NCI-H2029 (cell line): ENCODE data around the gene ROMO1.
"Not testable (repeated sequence)": the region's sequence is repeated elsewhere in the genome, so short reads cannot be mapped to it uniquely, and the experiment has no call there.

ENCODE experiments used
- DNase-seq: peaks from one replicate; lab custom pipeline; 2025; lab: John Stamatoyannopoulos, UW

The ROMO1 gene

DNA sequence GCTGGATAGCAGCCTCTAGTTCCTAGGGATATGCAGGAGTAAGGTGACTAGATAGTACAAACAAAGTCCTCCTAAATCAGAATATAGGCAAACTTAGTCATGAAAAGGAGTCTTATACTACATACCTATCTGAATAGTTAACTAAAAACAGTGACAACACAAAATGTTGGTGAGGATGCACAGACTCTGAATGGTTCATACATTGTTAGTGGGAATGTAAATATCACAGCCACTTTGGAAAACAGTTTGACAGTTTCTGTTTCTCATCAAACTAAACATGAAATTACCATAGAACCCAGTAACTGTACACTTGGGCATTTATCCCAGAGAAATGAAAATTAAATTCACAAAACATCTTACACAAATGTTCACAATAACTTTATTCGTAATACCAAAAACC is 17.2 kb upstream of the ROMO1 start:
- DNase-seq = no peak

DNA sequence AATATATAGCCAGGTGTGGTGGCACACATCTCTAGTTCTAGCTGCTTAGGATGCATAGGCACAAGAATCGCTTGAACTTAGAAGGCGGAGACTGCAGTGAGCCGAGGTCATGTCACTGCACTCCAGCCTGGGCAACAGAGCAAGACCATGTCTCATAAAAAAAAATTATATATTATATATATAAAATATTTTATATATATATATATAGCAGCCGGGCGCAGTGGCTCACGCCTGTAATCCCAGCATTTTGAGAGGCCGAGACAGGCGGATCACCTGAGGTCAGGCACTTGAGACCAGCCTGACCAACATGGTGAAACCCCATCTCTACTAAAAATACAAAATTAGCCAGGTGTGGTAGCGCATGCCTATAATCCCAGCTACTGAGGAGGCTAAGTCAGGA is 13.8 kb upstream of the ROMO1 start:
- DNase-seq = not testable (repeated sequence)

DNA sequence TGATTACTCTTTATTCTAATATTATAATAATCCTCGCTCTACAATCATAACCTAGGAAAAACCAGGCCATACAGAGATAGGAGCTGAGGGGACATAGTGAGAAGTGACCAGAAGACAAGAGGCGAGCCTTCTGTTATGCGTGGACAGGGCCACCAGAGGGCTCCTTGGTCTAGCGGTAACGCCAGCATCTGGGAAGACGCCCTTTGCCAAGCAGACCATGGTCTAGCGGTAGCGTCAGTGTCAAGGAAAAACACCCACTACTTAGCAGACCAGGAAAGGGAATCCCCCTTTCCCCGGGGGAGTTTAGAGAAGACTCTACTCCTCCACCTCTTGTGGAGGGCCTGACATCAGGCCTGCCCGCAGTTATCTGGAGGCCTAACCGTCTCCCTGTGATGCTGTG is 12.3 kb upstream of the ROMO1 start:
- not testable (repeated sequence) for DNase-seq

DNA sequence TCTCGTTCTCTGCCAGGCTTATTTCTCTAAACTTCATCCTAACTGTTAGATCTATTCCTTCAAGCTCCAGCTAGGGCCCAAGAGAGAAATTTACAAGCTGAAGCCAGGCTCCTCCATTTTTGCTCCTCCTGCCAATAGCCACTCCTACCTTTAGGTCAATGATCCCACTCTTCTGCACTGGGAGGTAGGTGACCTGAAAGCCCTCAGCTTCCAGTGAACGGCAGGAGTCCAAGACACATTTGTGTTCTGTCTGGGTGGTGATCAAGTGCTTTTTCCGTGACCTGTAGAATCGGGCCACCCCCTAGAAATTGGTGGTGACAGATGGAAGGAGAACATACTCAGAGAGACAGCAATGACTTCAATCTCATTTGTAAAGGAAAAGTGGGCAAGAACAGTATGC is 8.9 kb upstream of the ROMO1 start:
- DNase-seq = no peak

DNA sequence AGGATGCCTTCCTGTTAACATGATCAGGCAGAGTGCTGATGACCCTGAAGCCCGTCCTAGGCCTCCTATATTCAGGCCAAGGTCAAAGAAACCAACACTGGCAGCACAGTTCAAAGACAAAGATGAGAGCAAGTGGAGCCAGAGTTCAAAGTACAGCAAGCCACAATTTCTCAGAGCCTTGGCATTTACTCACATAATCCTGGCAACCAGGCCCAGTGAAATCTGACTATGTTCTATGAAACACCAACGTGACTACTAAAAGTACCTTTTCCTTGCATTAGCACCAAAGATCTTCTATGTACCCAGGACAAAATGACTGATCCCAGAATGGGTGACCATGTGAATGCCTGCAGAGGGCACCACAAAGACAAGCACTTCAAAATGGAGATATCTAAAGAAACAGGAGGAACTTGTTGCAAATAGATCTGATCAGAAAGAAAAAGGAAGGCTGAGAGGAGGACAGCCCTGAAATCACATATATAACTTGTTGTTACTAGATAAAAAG is 3.9 kb upstream of the ROMO1 start:
- no peak for DNase-seq

DNA sequence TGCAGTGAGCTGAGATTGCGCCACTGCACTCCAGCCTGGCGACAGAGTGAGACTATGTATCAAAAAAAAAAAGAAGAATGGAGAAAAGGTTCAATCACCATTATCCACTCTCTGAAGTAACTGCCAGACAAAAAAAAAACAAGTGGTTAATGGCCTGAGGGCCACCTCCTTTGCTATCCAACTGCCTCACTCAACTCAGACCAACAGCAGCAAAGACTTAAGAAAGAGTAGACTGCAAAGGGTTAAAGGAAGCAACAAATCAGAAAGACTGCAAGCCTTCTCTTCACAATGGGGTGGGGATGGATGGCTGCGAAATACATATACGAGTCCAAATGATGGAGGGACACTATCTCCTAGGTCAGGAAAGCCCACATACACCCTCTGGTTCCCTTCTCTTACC is 3.2 kb upstream of the ROMO1 start:
- no peak for DNase-seq

DNA sequence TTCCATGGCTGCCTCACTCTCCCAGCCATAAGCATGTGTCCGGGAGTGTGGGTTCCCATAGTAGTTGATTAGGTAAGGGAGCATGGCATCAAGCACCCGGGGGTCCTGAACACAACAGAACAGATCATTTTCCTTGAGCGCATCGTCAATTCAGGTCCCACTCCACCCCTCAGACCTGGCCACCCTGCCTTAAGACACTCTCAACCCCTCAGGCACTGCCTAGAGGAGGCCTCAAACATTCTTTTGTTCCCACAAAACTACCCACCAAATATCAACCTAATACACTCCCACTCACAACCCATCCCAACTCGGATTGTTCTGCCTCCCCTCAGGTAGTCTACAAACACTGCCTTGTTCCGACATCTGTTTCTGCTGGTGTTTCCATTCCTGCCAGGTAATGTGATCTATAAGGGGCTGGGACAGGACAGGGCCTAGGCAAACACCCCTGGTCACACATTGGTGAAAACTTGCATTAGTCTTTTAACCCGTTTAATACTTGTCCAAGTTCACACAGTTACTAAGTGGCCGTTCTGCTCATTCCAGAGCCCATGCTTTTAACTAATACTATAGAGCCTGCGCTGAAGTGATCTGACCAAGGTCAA is 1.4 kb upstream of the ROMO1 start:
- DNase-seq = no peak

DNA sequence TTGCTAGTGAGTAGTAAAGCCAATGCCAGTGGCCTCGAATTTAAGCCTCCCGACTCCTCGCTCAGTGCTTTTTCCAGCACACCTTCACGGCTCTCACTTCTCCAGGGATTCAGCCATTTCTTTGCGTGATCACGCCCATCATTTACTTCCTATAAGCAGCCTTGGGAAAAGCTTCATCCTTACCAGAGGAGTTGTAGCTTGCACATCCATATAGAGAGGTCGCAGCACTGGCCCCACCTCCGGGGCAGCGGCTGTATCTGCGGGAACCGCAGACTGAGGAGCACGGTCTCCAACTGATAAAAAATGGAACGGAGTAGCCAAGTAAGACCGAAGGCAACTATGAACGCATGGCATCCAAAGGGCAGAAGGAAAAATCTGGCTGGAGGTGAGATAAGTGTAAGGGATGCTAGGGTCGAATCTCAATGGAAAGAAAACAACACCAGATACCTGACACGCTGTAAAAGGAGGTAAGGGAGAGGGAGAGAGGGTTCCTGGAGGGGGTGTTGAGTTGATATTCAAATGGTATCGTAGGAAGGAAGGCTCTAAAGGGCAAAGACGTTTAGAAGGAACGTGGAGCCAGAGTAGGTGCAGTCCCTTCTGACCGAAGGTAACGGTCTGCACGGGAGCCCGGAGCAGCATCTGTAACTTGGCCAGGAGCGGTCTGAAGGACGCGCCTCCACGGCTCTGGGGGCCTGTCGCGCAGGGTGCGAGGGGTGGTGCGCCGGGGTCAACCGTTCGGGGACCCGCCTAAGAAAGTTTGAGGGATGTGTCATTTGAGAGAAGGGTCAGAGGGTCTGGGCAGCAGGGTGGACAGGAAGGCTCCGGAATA is 693 bp upstream of the ROMO1 start:
- no peak for DNase-seq

DNA sequence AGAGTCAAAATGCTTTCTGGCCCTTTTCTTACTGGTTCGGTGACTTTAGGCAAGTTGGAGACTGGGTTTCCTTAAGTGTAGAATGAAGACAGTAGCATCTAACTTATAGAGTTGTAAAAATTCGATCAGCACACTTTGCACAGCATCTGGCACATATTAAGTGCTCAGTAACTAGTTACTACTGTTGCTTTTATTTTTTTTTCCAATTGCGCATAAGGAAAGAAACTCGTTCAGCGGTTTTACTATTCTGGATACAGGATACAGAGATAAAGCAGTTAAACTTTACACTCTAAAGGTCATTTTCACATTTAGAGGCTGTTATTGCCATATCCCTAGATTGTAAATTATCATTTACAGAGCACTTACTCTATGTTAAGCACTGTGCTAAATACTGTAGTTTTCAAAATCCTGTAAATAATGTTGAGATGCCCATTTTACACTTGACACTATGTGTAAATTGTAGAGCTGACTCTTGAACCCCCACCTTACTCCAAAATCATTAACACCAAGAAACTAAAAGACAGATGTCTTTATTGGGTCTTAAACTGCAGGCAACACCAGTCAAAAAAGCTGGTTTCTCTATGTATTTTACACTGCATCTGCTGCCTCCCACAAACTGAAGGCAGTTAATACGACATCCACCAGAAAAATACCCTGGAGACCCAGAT is 886 bp downstream of the ROMO1 start:
- DNase-seq = no peak

DNA sequence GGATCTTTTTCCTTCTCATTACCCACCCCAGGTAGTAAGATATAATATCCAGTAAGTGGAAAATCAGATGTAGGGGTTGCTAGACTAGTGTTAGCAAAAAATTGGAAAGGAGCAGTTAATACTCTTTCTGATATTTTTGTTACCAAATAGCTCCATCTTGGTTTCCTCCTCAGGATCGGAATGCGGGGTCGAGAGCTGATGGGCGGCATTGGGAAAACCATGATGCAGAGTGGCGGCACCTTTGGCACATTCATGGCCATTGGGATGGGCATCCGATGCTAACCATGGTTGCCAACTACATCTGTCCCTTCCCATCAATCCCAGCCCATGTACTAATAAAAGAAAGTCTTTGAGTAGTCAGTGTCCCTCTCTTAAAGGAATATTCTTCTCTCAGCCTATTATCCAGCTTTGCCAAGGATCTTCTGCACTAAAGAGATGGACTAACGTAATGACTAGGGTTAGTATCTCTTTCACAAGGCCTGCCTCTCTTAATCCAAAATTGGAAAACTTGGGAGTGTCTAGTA is 1.5 kb downstream of the ROMO1 start:
- no peak for DNase-seq

DNA sequence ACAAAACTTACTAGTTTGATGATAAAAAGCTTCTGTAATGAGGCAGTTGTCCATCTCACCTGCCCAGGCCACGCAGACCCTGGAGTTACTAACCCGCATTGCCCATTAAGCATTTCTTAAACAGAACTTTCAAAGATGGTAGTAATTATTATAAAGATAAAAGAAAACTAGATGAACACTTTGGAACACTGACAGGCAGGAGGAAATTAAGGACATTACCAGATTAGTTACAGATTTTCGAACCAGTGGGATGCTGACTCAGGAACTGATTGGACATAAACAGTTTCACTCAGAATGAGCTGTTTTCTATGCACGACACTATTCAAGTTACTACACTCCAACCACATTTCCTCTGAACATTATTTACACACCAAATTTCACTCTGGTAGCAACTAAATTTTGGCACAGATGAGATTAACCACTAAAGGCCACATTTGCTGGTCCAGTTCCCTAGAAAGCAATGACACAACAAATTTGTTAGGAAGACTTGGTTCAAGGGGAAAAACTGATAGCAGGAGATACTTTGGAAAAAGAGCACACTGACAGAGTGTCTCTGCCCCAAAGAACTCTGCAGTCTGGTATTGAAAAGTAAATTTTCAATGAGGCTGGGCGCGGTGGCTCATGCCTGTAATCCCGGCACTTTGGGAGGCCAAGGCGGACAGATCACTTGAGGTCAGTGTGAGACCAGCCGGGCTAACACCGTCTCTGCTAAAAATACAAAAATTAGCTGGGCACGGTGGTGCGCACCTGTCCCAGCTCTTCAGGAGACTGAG is 3.0 kb downstream of the ROMO1 start:
- DNase-seq = no peak

DNA sequence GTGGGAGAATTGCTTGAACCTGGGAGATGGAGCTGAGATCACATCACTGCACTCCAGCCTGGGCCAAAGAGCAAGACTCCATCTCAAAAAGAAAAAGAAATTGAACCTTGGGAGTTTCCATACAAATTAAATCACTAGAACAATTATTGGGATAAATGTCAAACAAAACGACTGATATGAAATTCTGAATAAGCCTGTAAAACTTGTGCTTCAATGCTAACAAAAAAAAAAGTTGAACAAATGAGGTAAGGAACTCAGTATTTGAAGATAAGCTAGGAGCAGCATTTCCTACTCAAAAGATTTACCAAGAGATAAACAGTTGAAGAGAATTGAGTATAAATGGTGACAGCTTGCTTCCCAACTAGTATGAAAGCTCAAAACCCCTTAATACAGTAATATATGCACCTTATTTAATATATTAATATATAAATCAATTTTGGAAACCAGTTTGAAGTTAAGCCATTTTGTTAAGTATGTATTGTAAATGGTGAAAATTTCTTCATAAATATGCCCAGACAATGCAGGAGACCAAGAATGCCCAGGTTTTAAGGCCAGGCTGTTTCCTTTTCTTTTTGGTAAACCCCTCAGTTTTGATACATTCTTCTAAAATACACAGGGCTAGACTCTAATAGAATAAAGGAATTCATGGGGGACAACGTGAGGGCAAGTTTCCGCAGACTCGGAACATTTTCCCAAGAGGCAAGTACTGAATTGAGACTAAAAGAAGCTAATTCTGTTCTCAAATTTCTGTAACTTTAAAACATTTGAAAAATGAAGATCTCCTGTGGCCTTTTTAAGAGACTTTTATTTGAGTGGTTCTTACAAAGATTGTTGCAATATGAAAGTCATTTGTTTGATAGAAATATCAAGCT is 3.9 kb downstream of the ROMO1 start:
- no peak for DNase-seq

DNA sequence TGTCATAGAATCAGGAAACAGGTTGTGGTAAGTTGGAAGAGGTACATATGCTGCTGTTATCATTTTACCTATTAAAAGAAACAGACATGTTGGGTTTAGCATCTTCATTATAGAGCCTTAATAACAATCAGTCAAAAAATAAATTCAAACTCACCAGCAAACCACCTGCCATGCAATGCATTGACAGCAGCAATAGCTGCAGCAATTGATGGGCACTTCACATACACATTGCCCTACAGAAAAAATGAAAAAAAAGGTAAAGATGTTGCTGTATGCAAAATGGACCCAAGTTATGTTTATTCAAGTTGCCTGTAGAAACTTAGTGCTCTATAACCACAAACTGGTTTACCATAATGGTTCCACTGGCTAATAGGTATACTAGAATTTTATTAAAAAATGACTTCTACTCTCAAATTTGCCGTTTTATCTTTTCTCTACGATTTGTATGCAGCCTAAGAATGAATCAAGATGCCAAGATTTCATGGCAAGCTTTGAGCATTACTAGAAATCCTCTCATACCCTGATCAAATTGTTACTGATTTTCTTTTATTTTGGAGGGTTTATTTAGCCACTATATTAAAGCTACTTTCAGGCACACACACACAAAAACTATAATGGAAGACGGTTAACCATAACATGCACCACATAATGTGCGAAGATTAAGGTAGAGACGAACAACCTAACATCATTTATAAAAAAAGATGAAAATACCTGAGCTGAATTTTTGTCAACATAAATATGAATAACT is 5.5 kb downstream of the ROMO1 start:
- DNase-seq = no peak

DNA sequence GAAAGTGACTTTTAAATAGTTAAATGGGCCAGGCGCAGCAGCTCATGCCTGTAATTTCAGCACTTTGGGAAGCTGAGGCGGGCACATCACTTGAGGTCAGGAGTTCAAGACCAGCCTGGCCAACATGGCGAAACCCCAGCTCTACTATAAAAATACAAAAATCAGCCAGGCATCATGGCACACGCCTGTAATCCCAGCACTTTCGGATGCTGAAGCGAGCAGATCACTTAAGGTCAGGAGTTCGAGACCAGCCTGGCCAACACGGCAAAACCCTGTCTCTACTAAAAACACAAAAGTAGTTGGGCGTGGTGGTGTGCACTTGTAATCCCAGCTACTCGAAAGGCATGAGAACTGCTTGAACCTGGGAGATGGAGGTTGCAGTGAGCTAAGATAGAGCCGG is 6.7 kb downstream of the ROMO1 start:
- not testable (repeated sequence) for DNase-seq

DNA sequence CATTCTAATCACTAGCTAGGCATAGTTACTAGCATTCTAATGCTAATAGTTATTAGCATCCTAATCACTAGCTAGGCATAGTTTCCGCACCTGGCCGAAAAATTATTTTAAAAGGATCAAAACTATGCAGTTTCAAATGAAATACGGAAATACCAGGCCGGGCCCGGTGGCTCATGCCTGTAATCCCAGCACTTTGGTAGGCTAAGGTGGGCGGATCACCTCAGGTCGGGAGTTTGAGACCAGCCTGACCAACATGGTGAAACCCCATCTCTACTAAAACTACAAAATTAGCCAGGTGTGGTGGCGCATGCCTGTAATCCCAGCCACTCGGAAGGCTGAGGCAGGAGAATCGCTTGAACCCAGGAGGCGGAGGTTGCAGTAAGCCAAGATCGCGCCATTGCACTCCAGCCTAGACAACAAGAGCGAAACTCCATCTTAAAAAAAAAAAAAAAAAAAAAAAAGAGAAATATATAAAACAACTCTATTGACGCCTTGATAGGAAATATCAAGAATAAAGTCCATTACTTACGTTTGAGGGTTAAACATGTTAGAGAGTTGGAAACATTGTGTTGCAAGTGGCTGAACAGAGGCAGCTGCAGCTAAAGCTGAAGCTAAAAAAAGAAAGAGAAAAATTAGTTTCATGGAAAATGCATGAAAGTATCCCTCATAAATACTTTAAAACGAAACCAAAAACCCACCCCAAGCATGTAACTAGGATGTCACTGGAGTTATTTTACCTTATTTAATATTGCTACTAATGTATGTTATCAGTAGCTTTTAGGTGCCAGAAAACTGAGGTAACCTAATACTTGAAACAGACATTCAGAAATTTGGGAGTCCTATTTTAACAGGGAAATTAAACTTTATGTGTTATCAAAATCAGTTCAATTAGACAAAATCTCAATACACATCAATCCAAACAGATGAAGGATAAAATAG is 7.7 kb downstream of the ROMO1 start:
- DNase-seq = not testable (repeated sequence)

DNA sequence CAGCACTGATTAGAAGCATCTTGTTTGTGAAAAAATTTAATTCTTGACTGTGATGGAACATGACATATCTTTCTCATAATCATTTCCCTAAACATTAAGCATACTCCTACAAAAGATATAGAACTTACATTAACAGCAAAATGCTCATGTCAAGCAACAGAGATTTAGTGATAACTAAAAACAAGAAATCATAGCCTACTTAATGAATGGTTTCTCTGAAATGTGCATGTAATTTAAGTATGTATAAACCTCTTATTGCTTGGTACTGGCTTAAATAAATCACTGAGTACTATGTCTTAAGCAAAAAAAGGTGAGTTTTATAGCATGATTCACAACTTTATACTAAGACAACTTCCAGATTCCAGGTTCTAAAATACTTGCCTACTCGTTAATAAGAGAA is 9.3 kb downstream of the ROMO1 start:
- DNase-seq = no peak

DNA sequence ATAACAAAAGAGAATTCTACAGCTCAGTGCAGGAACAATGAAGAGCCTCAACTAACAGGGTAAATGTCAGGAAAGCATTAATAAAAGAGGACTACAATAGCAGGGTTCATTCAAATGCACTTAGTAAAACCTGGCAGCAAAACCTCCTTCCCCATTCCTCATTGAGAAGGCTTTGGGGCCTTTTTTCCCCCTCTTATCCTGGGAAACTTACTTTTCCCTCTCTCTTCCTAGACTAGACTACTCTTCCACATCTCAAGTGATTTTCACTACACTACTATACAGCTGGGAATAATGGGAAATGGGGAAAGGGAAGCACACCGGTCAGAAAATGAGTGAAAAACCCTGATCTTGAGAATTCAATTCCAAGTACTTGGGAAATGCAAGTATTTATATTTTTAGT is 10.1 kb downstream of the ROMO1 start:
- no peak for DNase-seq

DNA sequence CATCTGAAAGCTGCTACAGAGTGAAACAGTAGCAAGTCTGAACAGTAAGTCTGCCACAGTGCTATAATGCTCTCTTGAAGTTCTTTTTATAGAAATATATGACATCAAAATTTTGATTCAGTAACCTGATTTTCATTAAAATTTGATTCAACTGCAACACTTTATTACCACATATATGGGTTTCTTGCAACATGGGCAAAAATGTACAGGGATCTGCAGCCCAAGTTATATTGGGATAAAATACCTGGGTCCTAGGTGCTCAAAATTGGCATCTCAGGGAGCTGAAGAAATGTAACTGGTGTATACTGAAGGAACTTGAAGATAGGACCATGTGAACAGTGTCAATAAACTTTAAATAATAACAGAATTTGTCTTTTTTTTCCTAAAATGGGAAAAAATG is 10.8 kb downstream of the ROMO1 start:
- DNase-seq = no peak

DNA sequence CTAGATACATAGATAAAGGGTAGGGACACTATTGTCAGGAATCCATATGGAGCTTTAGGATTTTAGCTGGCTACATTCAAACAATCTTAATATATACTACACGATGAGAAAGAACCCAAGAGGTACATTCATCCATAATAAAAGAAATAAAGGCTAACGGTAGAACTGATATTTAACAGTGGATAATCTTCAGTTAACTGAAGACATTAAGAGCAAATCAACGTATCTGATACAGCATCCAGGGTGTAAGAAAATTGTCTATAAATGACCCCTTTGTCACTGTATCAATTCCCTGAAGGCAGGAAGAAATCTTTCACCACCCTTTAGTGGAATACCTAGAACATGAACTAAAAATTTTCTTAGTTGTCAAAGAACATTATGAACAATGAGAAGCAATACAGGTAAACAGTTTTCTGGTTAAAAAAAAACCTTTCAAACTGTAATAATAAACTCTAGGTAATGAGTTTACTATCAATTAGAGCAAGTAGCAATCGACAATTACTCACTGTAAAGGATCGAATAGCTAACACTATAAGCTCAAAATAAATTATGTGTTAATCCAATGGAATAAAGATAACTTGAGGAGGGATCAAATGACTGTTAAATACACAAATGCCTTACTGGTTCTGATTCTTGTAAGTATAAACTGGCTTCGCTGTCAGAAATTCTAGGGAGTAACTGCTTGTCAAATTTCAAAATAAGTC is 11.8 kb downstream of the ROMO1 start:
- no peak for DNase-seq
